A549 treated with AZD9567 at 1 μM for 4 hours (cell line): ENCODE results near the gene EEF1AKMT1. TPM values are rescaled to one million over a fixed set of nuclear protein-coding genes. Genes with fewer than 3 reads are reported as not detected.

Experiments used
- total RNA-seq: library from RNA; stranded (reverse); fragments of 200-300 nt; extraction: Qiagen RNA extraction; gene quantifications from 5 replicates; pipeline ENCODE4 v1.2.3, GENCODE V29; 2022; ENCODE audit not compliant: insufficient read depth

The EEF1AKMT1 gene, protein sequence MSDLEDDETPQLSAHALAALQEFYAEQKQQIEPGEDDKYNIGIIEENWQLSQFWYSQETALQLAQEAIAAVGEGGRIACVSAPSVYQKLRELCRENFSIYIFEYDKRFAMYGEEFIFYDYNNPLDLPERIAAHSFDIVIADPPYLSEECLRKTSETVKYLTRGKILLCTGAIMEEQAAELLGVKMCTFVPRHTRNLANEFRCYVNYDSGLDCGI
- total RNA-seq: 4.0 to 8.0 TPM (median 4.8 TPM) in 5 replicates

DNA sequence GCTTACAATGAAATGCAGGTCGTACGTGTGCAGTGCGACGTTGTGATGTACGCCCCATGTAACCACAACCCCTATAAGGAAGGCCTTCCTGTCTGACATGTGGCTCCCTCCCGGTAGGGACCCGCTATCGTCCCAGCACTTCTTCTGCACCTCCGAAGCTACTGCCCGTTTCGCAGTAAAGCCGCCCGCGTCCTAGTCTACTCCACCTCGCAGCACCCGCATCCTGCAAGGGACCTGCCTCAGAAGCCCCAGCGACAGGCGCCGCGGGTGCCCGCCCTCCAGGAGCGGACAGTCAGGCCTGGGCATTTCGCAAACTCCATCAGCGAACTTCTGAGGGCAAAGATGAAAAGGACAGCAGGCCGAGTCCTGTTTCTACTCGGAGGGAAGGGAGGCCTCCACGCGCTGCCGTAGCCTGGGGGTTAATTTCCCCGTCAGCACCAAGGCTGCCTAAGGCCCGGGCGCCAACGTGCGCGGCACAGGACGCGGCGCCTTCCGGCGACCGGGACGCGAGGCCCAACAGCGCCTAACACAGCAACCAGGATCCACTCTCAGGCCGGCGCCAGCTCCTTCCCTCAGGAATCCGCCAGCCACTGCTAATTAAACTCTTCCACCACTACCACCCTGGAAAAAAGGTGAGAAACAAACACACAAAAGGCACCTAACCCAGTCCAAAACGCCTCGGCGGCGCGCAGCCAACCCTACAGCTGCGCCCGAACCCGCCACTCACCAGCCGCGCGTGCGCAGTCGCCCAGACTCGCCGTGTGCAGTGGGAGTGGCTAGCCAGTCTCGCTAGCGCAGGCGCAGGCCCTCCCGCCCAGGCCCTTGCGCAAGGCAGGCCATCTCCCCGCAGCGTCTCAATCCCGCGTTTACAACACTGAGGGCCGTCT, at the start of gene EEF1AKMT1:
EEF1AKMT1 (minus strand) TSS at position 768 of the 887 bp plus-strand sequence. CDS start 16,363 bp downstream, outside the sequence.

GRCh38 chr13:20702915-20703779, 70.6 kb downstream of the EEF1AKMT1 start, which contains the start of gene IL17D:
Gene IL17D (plus strand): TSS chr13:20703699. CDS start chr13:20704002, 303 bp downstream.

Other genes starting within 250 kb of the EEF1AKMT1 start
- 5.6 to 7.1 TPM (median 6.6 TPM) in 5 replicates for gene CRYL1, start 248.1 kb downstream of the EEF1AKMT1 start, total RNA-seq
- gene IFT88, start 206.8 kb downstream of the EEF1AKMT1 start, total RNA-seq: 8.0 to 9.9 TPM (median 9.4 TPM) in 5 replicates
- gene IL17D, start 70.3 kb downstream of the EEF1AKMT1 start, total RNA-seq: 0.89 to 1.5 TPM (median 1.1 TPM) in 4 of 5 replicates, not detected in the other
- 5.0 to 6.4 TPM (median 6.0 TPM) in 5 replicates for gene XPO4, start 128.8 kb upstream of the EEF1AKMT1 start, total RNA-seq